Right atrium auricular region (tissue), 2 donors: ENCODE measurements around the gene SECISBP2L. TPM values are rescaled to one million over a fixed set of nuclear protein-coding genes. Genes with fewer than 3 reads are reported as not detected.

Experiments used
- DNase-seq: peaks from one replicate; pipeline ENCODE4 v3.0.0-alpha.2; 2019; ENCODE audit warnings: low spot score
- H3K27ac ChIP-seq, 2 donors: fragments of 200-600 bp; sonication (generic); 1 replicate in 1 of 2; 2 replicates in 1 of 2; pipeline ENCODE4 v1.5.1; 2016 to 2019
- H3K27me3 ChIP-seq, 2 donors: fragments of 200-600 bp; sonication (generic); one replicate each; pipeline versions ENCODE4 v1.5.1 to v1.6.0; 2017 to 2019
- H3K36me3 ChIP-seq: fragments of 200-600 bp; sonication (generic); one replicate; pipeline ENCODE4 v1.5.1; 2016
- H3K4me1 ChIP-seq, 2 donors: fragments of 200-600 bp; sonication (generic); one replicate each; pipeline versions ENCODE4 v1.5.1 to v1.6.0; 2017 to 2019
- H3K4me3 ChIP-seq, 2 donors: fragments of 200-600 bp; sonication (generic); 1 replicate in 1 of 2; 2 replicates in 1 of 2; pipeline ENCODE4 v1.5.1; 2017 to 2019; ENCODE audit warnings: mild to moderate bottlenecking in 1 of 2, moderate library complexity in 1 of 2
- H3K9me3 ChIP-seq, 2 donors: fragments of 200-600 bp; sonication (generic); one replicate each; pipeline ENCODE4 v1.5.1; 2019
- CTCF ChIP-seq, 2 donors: fragments of 200-600 bp; sonication (generic); IDR thresholded peaks; one replicate each; pipeline ENCODE4 v1.5.1; 2019; ENCODE audit warnings: antibody characterized with exemption in 2 of 2
- total RNA-seq, 2 donors: library from RNA; depleted of rRNA; stranded (reverse); fragments of >200 nt; gene quantifications; one replicate each; pipeline ENCODE4 v1.1.0, GENCODE V29; 2016

The SECISBP2L gene
- total RNA-seq, 2 donors from 2014 or later = 21.8 to 23.0 TPM

- no peak for DNase-seq
- no peaks in the 10 kb centered on the region for H3K36me3 ChIP-seq
- H3K27me3 ChIP-seq = no peaks in the 10 kb centered on the region
- no peaks in the 10 kb centered on the region for H3K4me1 ChIP-seq
- no peak overlapping the region for H3K27ac ChIP-seq
- no peaks in the 10 kb centered on the region for H3K9me3 ChIP-seq
- H3K4me3 ChIP-seq = no peak overlapping the region
- no peak for TF ChIP-seq CTCF (IDR thresholded peaks at IDR 0.05)
Measured at GRCh38 chr15:49060710-49061495, 14.7 kb upstream of the SECISBP2L start.

GRCh38 chr15:49059491-49059890 is 13.2 kb upstream of the SECISBP2L start:
- TF ChIP-seq CTCF (IDR thresholded peaks at IDR 0.05) = no peak
- H3K4me1 ChIP-seq = no peaks in the 10 kb centered on the region
- no peak overlapping the region for H3K4me3 ChIP-seq
- no peak for DNase-seq
- no peak overlapping the region for H3K27ac ChIP-seq
- H3K36me3 ChIP-seq = no peaks in the 10 kb centered on the region
- no peaks in the 10 kb centered on the region for H3K27me3 ChIP-seq
- no peaks in the 10 kb centered on the region for H3K9me3 ChIP-seq

- Histone ChIP-seq H3K4me3 (no peak overlapping the region), H3K27ac (no peak overlapping the region)
Measured at GRCh38 chr15:49058559-49058958, 12.3 kb upstream of the SECISBP2L start.

GRCh38 chr15:49055630-49056029 is 9.4 kb upstream of the SECISBP2L start:
- H3K27ac ChIP-seq = peak overlapping the region in 1 of 2 donors; percentile 37
- no peak for TF ChIP-seq CTCF (IDR thresholded peaks at IDR 0.05)
- no peaks in the 10 kb centered on the region for H3K9me3 ChIP-seq
- no peaks in the 10 kb centered on the region for H3K36me3 ChIP-seq
- no peak overlapping the region for H3K4me3 ChIP-seq
- H3K27me3 ChIP-seq = no peaks in the 10 kb centered on the region
- no peak for DNase-seq
- H3K4me1 ChIP-seq = no peaks in the 10 kb centered on the region

More at GRCh38 chr15:49058559-49058958, 12.3 kb upstream of the SECISBP2L start:
- Histone ChIP-seq H3K4me1 (no peaks in the 10 kb centered on the region), H3K27me3 (no peaks in the 10 kb centered on the region), H3K36me3 (no peaks in the 10 kb centered on the region), H3K9me3 (no peaks in the 10 kb centered on the region)
- DNase-seq = no peak
- no peak for TF ChIP-seq CTCF (IDR thresholded peaks at IDR 0.05)

- Histone ChIP-seq H3K36me3 (no peaks in the 10 kb centered on the region), H3K27ac (no peak overlapping the region), H3K4me3 (no peak overlapping the region), H3K9me3 (no peaks in the 10 kb centered on the region), H3K27me3 (no peaks in the 10 kb centered on the region), H3K4me1 (no peaks in the 10 kb centered on the region)
- DNase-seq = no peak
- TF ChIP-seq CTCF (IDR thresholded peaks at IDR 0.05) = no peak
Measured at GRCh38 chr15:49052662-49053061, 6.4 kb upstream of the SECISBP2L start.

- TF ChIP-seq CTCF (IDR thresholded peaks at IDR 0.05) = no peak
- no peak overlapping the region for H3K4me3 ChIP-seq
- no peak for DNase-seq
- no peak overlapping the region for H3K27ac ChIP-seq
- no peaks in the 10 kb centered on the region for H3K27me3 ChIP-seq
- H3K9me3 ChIP-seq = no peaks in the 10 kb centered on the region
- peaks cover 0 to 27% of the 10 kb centered on the region in 2 donors for H3K4me1 ChIP-seq
- H3K36me3 ChIP-seq = no peaks in the 10 kb centered on the region
Measured at GRCh38 chr15:49047456-49047855, 1.2 kb upstream of the SECISBP2L start.
